HG02759 (cell line): ENCODE results near the gene C10orf62.
"Not testable (repeated sequence)": the region's sequence is repeated elsewhere in the genome, so short reads cannot be mapped to it uniquely, and the experiment has no call there.

Experiments used
- ATAC-seq: cut with Tn5 transposase; IDR thresholded peaks from one replicate; pipeline ENCODE4 v1.9.1; 2021; ENCODE audit warnings: mild to moderate bottlenecking, moderate library complexity; ENCODE audit not compliant: unreplicated experiment

Gene C10orf62

DNA sequence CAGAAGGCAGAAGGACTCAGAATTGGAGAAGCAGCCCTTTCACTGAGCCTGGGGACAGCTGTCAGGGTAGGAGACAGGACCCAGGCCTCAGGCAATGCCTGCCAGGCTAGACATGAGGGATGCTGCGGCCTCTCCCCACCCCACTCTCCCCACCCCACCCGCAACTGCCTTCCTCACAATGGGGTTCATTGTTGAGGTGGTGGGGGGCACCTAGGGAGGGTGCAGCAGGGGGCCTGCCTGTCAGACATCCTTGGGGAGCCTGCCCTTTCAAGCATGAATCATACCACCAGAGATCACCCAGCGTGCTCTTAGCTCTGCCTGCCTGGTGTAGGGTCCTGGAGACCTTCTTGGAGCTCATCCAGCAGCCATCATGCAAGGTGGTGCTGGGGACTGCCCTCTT lies at the start of gene C10orf62:
C10orf62 (plus strand) TSS at position 243 of the 400 bp plus-strand sequence. CDS start 177 bp downstream, outside the sequence.
- ATAC-seq: no peak

GRCh38 chr10:97540669-97541500 lies 48.6 kb upstream of the C10orf62 start:
- ATAC-seq: no peak

DNA sequence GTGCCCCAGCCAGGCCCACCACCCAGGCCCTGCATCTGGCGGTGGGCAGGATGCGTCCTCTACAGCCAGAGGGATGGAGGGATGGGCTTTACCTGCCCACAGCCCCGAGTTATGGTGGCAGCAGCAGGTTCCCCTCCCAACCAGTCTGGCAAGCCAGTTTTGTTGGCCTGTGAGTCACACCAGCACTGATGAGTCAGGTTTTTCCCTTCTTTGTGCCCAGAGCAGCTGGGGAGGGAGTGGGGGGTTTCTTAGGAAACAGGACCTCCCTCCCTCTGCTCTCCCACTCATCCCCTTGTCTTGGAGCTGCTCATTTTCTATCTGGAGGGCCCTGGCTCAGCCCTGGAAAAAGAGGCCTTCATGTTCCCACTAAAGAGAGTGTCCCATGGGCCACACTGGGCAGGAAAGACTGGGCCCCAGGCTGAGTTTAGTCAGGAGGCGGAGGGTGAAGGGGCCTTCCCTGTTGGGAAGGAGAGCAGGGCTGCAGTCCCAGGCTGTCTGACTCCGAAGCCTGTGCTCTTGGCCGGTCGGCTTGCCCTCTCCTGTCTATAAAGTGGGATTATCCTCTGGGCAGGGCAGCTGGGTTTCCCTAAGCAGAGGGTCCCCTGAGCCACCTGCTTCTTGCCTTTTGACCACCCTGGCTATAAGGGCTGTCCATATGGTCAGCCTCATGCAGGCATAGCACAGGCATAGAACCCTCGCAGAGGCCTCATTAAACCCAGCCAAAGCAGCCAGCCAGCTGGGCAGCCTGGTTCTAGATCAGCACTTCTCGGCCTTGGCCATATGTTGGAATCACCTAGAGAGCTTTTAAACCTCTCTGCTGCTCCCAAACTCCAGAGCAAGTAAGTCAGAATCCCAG lies 47.1 kb upstream of the C10orf62 start:
- ATAC-seq: no peak

DNA sequence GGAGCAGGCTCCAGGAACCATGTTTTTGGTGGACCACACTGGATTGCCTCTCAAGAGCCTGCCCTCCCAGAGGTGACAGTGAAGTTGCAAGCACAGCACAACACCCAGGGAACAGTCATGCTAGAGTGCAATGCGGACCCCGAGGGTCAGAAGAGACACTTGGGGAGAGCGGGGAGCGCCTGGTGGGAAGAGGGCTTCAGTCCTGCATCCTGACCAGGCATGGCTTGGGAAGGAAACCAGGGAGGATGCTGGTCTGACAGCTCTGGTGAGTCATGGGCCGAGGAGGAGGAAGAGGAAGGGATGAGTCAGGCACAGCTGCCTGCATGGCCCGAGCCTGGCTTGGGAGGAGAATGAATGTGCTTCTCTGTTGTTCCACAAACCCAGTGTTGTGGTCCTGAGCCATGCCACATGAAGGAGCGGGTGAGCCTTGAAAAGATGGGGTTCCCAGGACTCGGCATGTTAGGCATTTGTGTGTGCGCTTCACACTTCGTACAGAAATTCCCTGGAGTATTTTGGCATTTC lies 46.4 kb upstream of the C10orf62 start:
- ATAC-seq: peak; percentile 48

DNA sequence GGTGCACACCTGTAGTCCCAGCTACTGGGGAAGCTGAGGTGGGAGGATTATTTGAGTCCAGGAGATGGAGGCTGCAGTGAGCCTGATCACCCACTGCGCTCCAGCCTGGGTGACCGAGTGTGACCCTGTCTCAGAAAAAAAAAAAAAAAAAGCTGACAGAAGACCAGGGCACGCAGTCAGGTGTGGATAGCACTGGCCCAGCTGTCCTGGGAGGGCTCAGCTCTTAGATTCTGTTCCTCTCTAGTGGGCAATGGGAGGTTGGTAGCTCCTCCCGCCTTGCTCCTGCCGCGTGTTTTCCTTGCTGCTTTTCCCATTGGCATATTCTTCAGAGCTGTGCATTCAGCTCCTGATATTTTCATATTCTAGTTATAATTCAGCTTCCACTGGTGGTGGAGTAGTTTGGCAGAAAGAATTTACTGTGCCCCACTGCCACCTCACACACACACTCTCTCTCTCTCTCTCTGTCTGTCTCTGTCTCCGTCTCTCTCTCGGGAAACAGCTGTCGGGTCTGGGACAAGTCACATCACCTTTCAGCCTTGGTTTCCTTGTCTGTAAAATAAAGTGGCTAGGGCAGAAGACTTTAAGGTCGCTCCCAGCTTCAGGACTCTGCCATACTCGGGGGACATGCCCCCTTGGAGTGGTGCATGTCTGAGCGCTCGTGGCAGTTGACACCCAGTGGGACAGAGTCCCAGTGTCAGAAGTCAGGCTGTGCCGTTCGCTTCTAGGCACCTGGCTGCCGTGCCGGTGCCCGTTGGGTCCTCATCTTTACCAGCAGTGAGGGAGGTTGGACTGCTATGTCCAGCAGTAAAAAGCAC lies 42.9 kb upstream of the C10orf62 start:
- ATAC-seq: no peak

- ATAC-seq: no peak
These were observed 42.3 kb upstream of the C10orf62 start for GRCh38 chr10:97547271-97547600.

DNA sequence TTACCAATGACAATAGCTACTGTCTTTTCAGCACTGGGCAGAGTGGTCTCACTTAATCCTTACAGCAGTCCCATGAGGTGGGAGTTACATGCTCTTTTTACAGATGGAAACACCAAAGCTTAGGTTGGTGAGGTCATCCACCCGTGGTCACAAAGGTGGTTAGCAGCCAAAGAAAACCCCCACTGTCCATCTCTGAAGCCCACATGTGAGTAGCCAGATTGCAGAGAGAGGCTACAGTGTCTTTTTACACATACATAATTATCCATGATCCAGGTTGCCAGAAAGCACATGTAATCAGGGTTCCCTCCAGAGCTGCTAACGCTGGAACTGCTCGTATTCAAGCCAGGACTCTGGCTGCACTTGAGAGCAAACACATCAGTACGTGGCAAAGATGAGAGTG lies 41.6 kb upstream of the C10orf62 start:
- no peak for ATAC-seq

DNA sequence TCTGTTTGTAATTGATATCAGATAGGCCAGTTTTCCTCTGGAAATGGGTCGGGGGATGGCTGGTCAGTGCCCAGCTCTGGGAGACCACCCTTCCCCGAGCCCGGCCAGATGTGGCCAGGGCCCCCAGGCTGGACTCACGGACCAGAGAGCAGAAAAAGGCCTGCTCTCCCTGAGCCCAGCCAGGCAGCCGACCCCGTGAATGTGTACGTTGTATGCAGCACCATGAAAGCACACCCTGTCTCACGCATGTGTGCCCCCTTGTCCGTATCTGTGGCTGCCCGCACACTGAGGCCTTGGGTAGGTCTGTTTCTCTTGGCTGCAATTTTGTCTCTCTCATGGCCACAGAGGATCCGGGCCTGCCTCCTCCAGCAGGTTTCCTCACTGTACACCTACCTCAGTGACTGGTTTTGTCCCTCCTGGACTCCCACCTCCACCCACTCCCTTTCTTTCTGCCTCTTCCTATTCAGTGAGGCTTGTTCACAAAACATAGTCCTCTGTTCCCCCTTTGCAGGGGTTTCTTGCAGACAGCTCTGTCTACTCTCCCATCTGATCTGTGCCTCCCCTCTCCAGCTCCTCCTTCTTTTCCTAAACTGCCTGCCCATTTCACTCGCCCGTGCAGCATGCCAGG lies 40.6 kb upstream of the C10orf62 start:
- ATAC-seq: no peak

DNA sequence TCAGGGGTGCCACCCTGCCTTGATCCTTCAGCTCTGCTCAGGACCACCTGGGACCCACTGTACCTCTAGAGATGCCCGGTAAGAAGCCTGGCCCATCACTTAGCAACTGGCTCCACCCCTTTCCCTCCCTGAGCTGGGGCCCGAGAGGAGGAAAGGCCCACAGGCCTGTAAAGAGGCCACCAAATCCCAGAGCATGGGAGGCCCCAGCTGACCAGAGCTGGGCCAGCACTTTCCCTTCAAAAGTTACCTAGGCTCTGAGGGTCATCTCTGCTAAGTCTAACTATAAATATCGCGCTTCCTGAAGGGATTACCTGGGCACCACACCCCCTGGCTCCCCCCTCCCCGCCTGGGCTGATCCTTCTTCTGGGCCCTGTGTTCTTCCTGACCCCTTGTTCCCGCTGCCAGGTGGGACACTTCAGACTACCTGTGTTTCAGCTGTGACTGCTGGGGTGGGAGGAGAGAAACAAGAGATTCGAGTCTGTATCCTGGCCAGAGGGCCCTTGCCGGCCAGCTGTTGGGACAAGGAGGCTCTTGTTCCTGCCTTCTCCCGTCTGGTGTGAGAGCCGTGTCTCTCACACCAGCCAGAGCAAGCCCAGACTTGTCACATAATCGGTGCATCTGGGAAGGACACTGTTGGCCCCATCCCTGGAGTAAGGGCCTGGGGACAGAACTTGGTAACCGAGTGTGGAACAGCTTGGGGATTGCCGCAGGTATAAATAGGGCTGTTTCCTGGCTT lies 39.8 kb upstream of the C10orf62 start:
- ATAC-seq: no peak

DNA sequence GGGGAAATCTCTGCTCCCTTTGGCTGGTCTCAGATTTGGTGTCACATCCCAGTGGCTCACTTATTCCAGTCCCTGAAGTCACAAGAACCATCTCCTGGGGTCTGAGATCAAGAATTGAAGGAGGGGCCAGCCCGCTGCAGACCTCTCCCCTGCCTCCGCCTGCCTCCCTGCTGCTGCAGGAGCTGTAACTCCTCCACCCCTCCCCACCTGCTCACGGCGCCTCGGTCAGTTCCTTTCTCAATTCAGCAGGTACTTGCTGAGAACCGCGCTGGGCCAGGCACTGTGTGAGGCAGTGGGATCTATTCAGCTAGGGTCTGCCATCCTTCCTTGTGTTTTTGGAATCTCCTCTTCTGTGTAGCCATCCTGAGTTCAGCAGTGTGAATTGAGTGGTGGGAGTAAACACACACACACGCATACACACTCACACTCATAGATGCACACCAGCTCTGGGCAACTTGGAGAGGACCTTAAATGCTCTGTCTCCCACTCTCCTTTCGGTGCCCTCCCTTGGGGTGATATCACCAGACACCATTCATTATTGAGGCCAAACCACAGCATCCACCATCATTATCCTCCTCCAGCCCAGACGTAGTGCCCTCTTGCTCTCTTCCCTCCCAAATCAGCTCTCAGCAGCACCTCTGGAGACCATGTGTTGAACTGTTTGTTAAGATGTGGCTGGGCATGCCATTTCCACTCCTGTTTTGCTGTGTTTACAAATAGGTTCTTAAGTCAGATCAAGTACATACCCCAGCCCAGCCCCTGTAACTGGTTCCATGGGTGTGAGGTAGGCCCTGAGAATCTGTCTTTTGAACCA lies 39.0 kb upstream of the C10orf62 start:
- ATAC-seq: no peak

- ATAC-seq: no peak
These were observed 38.2 kb upstream of the C10orf62 start for GRCh38 chr10:97551271-97551670.

DNA sequence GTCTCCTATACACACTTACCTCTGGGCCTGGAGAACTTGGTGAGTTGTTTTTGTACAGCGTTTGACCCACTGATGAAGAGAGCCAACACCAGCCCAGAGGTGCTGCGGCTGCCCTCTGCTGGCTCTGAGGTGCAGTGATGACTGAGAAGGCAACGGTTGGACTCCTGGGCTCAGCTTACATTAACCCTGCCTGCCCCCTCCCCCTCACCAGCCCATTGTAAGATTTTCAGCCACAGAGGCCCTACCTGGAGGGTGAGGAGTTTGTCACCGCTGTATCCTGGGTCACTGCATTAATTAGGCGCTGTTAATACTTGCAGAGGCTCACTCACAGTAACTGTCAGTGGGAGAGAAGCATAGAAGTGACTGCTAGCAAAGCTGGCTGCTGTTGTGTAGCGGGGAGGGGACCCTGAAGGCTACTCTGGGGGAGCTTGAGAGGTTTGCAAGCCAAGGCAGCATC lies 35.9 kb upstream of the C10orf62 start:
- ATAC-seq: peak; percentile 85

DNA sequence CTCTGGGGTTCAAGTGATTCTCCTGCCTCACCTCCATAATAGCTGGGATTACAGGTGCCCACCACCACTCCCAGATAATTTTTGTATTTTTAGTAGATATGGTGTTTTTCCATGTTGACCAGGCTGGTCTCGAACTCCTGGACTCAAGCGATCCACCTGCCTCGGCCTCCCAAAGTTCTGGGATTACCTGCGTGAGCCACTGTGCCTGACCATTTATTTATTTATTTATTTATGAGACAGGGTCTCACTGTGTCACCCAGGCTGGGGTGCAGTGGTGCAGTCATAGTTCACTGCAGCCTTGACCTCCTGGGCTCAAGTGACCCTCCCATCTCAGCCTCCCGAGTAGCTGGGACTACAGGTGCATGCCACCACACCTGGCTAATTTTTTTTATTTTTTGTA lies 35.2 kb upstream of the C10orf62 start:
- ATAC-seq: not testable (repeated sequence)

GRCh38 chr10:97555541-97555940 lies 34.0 kb upstream of the C10orf62 start:
- not testable (repeated sequence) for ATAC-seq

GRCh38 chr10:97560731-97561381 lies 28.7 kb upstream of the C10orf62 start:
- ATAC-seq: not testable (repeated sequence)

DNA sequence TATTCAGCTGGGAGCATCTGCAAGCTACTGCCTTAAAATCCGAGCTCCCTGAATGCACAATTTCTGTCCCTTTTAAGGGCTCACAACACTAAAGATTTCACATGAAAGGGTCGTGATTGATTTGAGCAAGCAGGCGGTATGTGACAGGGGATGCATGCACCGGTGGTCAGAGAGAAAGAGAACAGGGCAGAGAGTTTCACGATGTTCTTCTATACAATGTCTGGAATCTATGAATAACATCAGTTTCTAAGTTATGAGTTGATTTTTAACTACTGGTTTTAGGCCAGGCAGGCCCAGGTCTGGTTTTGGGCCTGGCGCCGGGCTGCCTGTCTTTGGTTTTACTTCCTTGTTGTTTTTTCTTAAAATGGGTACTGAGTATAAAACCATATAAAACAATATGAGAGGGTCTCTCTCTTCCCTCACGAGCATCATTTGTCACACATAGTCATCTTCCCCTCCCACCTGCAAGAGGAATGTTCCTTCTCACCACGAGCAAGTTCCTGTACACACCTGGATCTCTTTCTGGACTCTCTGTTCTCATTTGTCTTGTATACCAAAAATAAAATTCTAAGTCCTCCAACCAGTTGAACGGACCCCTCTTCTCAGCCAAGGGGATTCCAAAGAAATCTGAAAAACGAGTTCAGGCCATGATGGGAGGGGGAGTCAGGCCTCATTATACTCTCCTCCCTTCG lies 28.0 kb upstream of the C10orf62 start:
- not testable (repeated sequence) for ATAC-seq

DNA sequence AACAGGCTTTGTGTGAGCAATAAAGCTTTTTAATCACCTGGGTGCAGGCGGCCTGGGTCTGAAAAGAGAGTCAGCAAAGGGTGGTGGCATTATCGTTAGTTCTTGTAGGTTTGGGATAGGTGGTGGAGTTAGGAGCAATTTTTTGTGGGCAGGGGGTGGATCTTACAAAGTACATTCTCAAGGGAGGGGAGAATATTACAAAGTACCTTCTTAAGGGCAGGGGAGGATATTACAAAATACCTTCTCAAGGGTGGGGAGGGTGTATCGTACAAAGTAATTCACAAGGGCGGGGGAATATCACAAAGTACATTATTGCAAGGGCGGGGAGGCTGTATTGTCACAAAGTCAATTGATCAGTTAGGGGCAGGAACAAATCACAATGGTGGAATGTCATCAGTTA lies 27.2 kb upstream of the C10orf62 start:
- ATAC-seq: not testable (repeated sequence)

- no peak for ATAC-seq
These were observed 26.2 kb upstream of the C10orf62 start for GRCh38 chr10:97563337-97563736.
